Skin of body (tissue), 3 donors: ENCODE results near the gene PPP1CA. TPM values are rescaled to one million over a fixed set of nuclear protein-coding genes. Genes with fewer than 3 reads are reported as not detected.
A peak's percentile ranks its signal among the peaks of the same experiment; 100 is the strongest.

Experiments
- DNase-seq: peaks from one replicate; lab custom pipeline; 2025; lab: John Stamatoyannopoulos, UW
- small RNA-seq: library from RNA; depleted of rRNA; stranded (forward); fragments of <200 nt; gene quantifications from one replicate; pipeline ENCODE3, GENCODE V24; 2014; ENCODE audit warnings: low replicate concordance
- total RNA-seq: library from RNA; depleted of rRNA; stranded (reverse); fragments of >200 nt; gene quantifications from one replicate; pipeline ENCODE4 v1.2.3, GENCODE V29; 2014

PPP1CA gene
- total RNA-seq, 1 donor from 2014 or later, result 78.3 TPM

DNA sequence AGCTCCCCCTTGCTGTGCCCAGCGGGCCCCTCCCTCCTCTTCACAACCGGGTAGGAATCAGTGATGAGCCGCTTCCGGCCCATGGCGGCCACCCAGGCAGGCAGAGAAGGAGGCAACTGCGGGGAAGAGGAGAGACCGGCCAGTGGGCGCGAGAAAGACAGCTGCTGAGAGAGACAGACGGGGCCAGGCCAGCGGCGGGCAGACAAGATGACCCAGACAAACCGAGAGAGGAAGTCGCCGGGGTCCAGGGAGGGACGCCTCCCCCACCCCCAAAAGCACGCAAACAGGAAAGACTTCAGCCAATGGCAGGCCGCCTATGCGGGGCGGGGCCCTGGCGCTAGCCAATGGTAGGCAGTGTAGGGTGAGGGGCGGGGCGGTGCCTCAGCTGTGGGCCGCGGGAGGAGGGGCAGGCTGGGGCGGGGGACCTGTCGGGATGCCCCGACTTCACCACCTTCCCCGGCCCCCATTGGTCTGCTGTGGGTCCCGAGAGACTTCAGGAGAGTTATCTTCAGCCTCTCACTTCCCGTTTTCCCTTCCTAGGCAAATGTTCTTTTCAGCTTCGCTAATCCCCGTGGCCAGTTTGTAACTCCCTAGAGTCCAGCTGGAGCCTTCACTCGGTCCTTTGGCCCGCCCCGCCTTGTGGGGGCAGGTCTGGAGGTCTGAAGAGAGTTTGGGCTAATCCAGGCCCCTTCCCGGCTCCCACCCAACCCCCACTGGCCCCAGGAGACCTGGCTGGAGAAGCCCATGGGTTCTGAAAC lies 48.2 kb downstream of the PPP1CA start, which contains the start of gene POLD4:
Gene POLD4 (minus strand): TSS at position 230 of the 758 bp plus-strand sequence. CDS start 147 bp downstream, at position 83.
- peak; percentile 87 for DNase-seq

DNA sequence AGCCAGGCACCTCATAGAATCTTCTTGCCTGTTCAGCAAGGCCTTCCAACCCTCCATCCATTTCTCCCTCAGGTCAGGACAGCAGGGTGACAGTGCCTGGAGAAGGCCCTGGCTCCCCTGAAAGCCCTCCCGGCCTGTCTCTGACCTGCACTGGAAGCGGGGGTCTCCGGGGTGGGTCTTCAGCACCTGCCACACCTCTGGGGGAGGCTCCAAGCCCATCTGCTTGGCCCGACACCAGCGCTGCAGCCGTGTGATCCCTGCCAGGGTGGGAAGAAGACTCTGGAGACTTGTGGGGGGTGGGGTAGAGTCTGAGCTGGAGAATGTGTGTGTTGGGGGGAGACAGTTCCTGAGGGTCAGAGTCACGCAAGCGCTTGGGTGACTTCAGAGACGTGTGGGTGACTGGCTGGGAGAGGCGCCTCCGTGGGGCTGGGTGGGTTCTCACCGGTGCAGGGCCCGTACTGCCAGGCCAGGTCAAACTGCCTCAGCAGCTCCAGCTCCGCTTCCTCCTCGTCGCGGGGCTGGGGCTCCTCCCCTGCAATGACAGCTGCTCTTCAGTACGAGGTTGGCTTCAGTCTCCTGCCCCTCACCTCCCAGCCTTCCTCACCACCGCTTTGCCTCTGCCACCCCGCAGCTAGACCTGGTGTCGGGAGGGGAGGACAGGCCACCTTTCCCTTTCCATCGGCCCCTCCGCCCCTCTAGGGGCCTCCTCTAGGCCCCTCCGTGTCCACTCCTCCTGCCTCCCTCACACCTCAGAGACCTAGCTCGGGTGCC lies 48.9 kb downstream of the PPP1CA start:
- no peak for DNase-seq

GRCh38 chr11:67351275-67352005 lies 50.2 kb downstream of the PPP1CA start:
- DNase-seq, result peak; percentile 47

- no peak for DNase-seq
Observed at GRCh38 chr11:67349928-67350465, 51.7 kb downstream of the PPP1CA start.

DNA sequence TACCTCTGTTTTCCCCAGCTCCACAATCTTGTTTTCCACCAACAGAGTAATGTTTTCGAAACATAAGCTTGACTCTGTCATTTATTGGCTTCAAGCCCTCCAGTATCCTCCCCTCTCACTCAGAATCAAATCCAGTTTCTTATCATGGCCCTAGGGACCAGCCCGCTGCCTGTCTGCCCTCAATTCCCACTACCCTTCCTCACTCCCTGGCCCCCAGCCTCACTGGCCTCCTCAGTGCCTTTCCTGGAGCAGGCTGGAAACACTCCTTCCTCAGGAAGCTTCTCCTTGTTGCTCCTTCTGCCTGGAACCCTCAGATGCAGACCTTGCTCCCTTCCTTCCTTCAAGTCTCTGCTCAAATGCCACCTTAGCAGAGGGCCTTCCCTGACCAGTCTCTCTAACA lies 52.2 kb downstream of the PPP1CA start:
- no peak for DNase-seq

DNA sequence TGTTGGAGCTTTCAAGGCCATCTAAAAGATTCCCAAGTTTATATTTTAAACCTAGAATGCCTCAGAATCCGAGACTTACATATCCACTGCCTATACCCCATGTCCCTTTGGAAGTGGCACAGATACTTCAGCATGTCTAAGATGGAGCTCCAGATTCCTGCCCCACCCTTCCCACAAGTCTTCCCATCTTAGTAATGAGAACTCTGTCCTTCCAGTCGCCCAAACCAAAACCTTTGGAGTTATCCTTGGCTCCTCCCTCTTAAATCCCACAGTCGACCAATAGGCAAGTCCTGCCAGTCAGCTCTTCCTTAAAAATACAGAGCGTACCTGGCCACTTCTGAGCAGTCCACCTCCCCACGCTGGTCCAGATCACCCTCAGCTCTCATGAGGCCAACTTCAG lies 52.6 kb downstream of the PPP1CA start:
- no peak for DNase-seq

Small RNA genes lying within 50 kb of the gene (small RNA-seq; reads per million reads assigned to genes)
- not detected for gene RN7SKP239
- gene RNU6-1238P, result not detected

Other genes starting within 250 kb of the PPP1CA start
- gene GRK2, start 135.4 kb downstream of the PPP1CA start, total RNA-seq, result 34.5 TPM
- gene ANKRD13D, start 112.6 kb downstream of the PPP1CA start, total RNA-seq, result 33.0 TPM
- 13.4 TPM for gene SSH3, start 98.3 kb downstream of the PPP1CA start, total RNA-seq
- gene POLD4, start 48.3 kb downstream of the PPP1CA start, total RNA-seq, result 9.5 TPM
- gene CLCF1, start 28.3 kb downstream of the PPP1CA start, total RNA-seq, result 0.89 TPM
- 9.6 TPM for gene RAD9A, start 9.9 kb downstream of the PPP1CA start, total RNA-seq
- 1.2 TPM for gene TBC1D10C, start 2.2 kb upstream of the PPP1CA start, total RNA-seq
- gene CARNS1, start 13.8 kb upstream of the PPP1CA start, total RNA-seq, result 3.8 TPM
- 39.8 TPM for gene RPS6KB2, start 26.6 kb upstream of the PPP1CA start, total RNA-seq
- 0.89 TPM for gene PTPRCAP, start 35.8 kb upstream of the PPP1CA start, total RNA-seq
- gene CORO1B, start 41.6 kb upstream of the PPP1CA start, total RNA-seq, result 30.2 TPM
- gene GPR152, start 50.9 kb upstream of the PPP1CA start, total RNA-seq, result not detected
- gene CABP4, start 53.5 kb upstream of the PPP1CA start, total RNA-seq, result 0.49 TPM
- 33.7 TPM for gene TMEM134, start 67.4 kb upstream of the PPP1CA start, total RNA-seq
- 42.8 TPM for gene AIP, start 81.2 kb upstream of the PPP1CA start, total RNA-seq
- 7.5 TPM for gene PITPNM1, start 103.5 kb upstream of the PPP1CA start, total RNA-seq
- gene CDK2AP2, start 106.3 kb upstream of the PPP1CA start, total RNA-seq, result 4.5 TPM
- gene CABP2, start 121.6 kb upstream of the PPP1CA start, total RNA-seq, result not detected
- 333 TPM for gene GSTP1, start 182.0 kb upstream of the PPP1CA start, total RNA-seq
- gene NDUFV1, start 205.1 kb upstream of the PPP1CA start, total RNA-seq, result 121 TPM
- gene NUDT8, start 228.1 kb upstream of the PPP1CA start, total RNA-seq, result 6.0 TPM
- gene TBX10, start 237.9 kb upstream of the PPP1CA start, total RNA-seq, result not detected
- gene ACY3, start 248.9 kb upstream of the PPP1CA start, total RNA-seq, result 0.20 TPM